GM12864 (cell line): Measurements from ENCODE around the gene NUDT3.
A peak's percentile ranks its signal among the peaks of the same experiment; 100 is the strongest.
"Not testable (repeated sequence)": the region's sequence is repeated elsewhere in the genome, so short reads cannot be mapped to it uniquely, and the experiment has no call there.

ENCODE experiments used
- DNase-seq: peaks from one replicate; pipeline ENCODE4 v3.0.0-alpha.2; 2011; ENCODE audit warnings: low read depth
- H3K4me3 ChIP-seq: 2 replicates; pipeline ENCODE4 v1.5.1; 2011; ENCODE audit warnings: mild to moderate bottlenecking, low read depth, low read length, control low read depth
- CTCF ChIP-seq: IDR thresholded peaks from 2 replicates; pipeline ENCODE4 v1.5.1; 2011; ENCODE audit warnings: low read depth, mild to moderate bottlenecking, moderate library complexity, low read length, control low read depth, inconsistent platforms; ENCODE audit errors: missing control alignments

Gene NUDT3

GRCh38 chr6:34267746-34268145, 124.7 kb downstream of the NUDT3 start:
- no peak for TF ChIP-seq CTCF
- no peak overlapping the region for H3K4me3 ChIP-seq
- no peak for DNase-seq

GRCh38 chr6:34263484-34263883, 129.0 kb downstream of the NUDT3 start:
- not testable (repeated sequence) for H3K4me3 ChIP-seq, DNase-seq

GRCh38 chr6:34260576-34261267, 131.7 kb downstream of the NUDT3 start:
- no peak for TF ChIP-seq CTCF
- DNase-seq = no peak
- no peak overlapping the region for H3K4me3 ChIP-seq

GRCh38 chr6:34259529-34260069, 132.9 kb downstream of the NUDT3 start:
- TF ChIP-seq CTCF = no peak
- DNase-seq = no peak
- no peak overlapping the region for H3K4me3 ChIP-seq

- not testable (repeated sequence) for H3K4me3 ChIP-seq, DNase-seq
Measured at GRCh38 chr6:34252395-34252794, 140.1 kb downstream of the NUDT3 start.

GRCh38 chr6:34249469-34250261, 142.8 kb downstream of the NUDT3 start:
- DNase-seq = no peak
- no peak for TF ChIP-seq CTCF

GRCh38 chr6:34248727-34249468, 143.6 kb downstream of the NUDT3 start, which contains the start of gene SMIM29:
Gene SMIM29, minus strand, starts transcription at chr6:34249006. Its CDS starts 1,215 bp downstream, at chr6:34247791.
- peak; percentile 77 for DNase-seq
- peak within 1 kb of the TSS; percentile 87 for H3K4me3 ChIP-seq
- peak; percentile 85 for TF ChIP-seq CTCF

More at GRCh38 chr6:34249469-34250261, 142.8 kb downstream of the NUDT3 start:
- H3K4me3 ChIP-seq = peak overlapping the region; percentile 87
